Measurements from ENCODE around the gene SPTBN2. TPM values are rescaled to one million over a fixed set of nuclear protein-coding genes. Genes with fewer than 3 reads are reported as not detected.
A peak's percentile ranks its signal among the peaks of the same experiment; 100 is the strongest.

Gene SPTBN2
- total and polyA plus RNA-seq, 2 of the 4 experiments (the other 2 are of a cell fraction): 0.18 to 0.41 TPM

DNA sequence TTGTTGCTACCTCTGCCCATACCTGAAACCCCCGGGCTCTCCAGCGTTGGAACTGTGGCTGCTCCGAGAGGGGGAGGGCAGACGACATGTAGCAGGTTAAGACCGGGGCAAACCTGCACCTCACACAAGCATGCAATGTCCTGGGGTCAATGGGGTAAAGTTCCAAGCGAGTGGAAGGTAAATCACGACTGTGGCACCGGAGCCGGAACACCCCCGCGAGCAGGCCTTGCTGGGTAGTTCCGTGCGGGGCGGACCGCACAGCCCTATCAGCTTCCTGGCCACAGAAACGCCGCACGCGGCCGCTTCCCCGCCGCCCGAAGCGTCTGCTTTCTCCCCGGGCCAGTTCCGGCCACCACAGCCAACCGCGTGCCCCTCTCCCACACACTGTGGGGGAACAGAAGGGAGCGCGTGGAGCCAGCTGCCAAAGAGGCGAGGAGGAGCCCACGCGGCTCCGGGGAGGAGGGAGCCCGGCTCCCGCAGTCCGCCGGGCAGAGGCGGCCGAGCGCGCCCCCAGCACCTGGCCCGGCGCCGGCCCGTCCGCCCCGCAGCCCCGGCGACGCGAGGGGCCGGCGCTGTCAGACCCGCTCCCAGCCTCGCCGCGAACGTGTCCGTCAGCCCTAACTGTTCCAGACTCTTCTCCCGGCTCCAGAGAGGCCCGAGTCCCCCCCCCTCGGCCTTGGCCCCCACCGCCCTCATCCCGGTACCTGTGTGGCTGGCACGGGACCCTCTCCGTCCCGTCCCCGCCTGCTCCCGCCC is 1.6 kb downstream of the SPTBN2 start:
- H3K9me1 ChIP-seq (ENCODE audit: insufficient read depth, low read length): no peaks in the 10 kb centered on the region; the same call in 1 of the 2 replicates
- POLR2A ChIA-PET (ENCODE audit: unreplicated experiment): no interaction called here
- ATAC-seq (ENCODE audit: low read depth) (peak; percentile 75), DNase-seq (peak; percentile 11)
- intact Hi-C loops (cut with micrococcal nuclease): loop anchor here (5.0 kb wide), 1 partner anchor 90 kb away; no protein-coding TSS in a partner anchor
- no peaks in the 10 kb centered on the region for H3K9me3 ChIP-seq (ENCODE audit: control insufficient read depth, insufficient read depth, low read length)
- 0 out of 2 replicates have a peak, but pooled peaks cover 2% of the 10 kb centered on the region for H3K4me1 ChIP-seq (ENCODE audit: control insufficient read depth, insufficient read depth, low read length)
- no peak overlapping the region for H3K9ac ChIP-seq (ENCODE audit: low read depth, low read length)
- 0 out of 2 replicates have a peak, but pooled peaks cover 5% of the 10 kb centered on the region for H4K20me1 ChIP-seq (ENCODE audit: insufficient read depth, low read length)
- dilution Hi-C loops (cut with HindIII; ENCODE audit: low sequenced_read_pairs, unreplicated experiment): no loop called here
- no peak overlapping the region for H2BK120ac ChIP-seq (ENCODE audit: low read depth, low read length)
- no peak overlapping the region for H3K27ac ChIP-seq (ENCODE audit: insufficient read depth, low read length)
- H4K8ac ChIP-seq (ENCODE audit: low read depth in 2 of 2, low read length in 2 of 2): no peak overlapping the region
- no peak overlapping the region for H2BK20ac ChIP-seq (ENCODE audit: low read depth, low read length)
- no peak overlapping the region for H3K14ac ChIP-seq (replicated peaks; ENCODE audit: low read depth, low read length)
- peak overlapping the region; percentile 87 for H2AFZ ChIP-seq (replicated peaks; ENCODE audit: low read length, poor library complexity)
- H2BK15ac ChIP-seq (ENCODE audit: low read depth, low read length): no peak overlapping the region
- H2BK5ac ChIP-seq (ENCODE audit: low read depth, low read length, poor library complexity, severe bottlenecking): no peak overlapping the region
- WGBS, 2 experiments (ENCODE audit: extremely low coverage in 2 of 2, insufficient read length in 1 of 2): 0% methylated on average over 21 of the region's 70 CpGs; no CpG with 5 or more reads in 1 of the 2 experiments
- H3K23ac ChIP-seq (ENCODE audit: low read depth, low read length): 0 out of 2 replicates have a peak overlapping the region, but pooled peaks have one; percentile 4
- H3K4me3 ChIP-seq (ENCODE audit: insufficient read depth, low read depth, low read length): peak overlapping the region; percentile 39
- H3K4ac ChIP-seq (ENCODE audit: low read depth, low read length): no peak overlapping the region
- peaks cover 69% of the 10 kb centered on the region for H3K27me3 ChIP-seq (ENCODE audit: control insufficient read depth, insufficient read depth, low read length)
- no peak overlapping the region for H4K91ac ChIP-seq (ENCODE audit: insufficient read depth, low read depth, low read length)
- peak overlapping the region; percentile 56 for H2AK9ac ChIP-seq (replicated peaks; ENCODE audit: low read depth, low read length, poor library complexity)
- H2AK5ac ChIP-seq (ENCODE audit: low read depth, low read length): no peak overlapping the region
- BruUV-seq (replicated peaks): no TSS peak
- peak overlapping the region; percentile 59 for H3K4me2 ChIP-seq (ENCODE audit: low read depth, low read length)
- H3K18ac ChIP-seq (ENCODE audit: low read depth, low read length): no peak overlapping the region
- CTCF ChIA-PET: no interaction called here
- no peak for TF ChIP-seq MXI1 (IDR thresholded peaks at IDR 0.05; ENCODE audit: borderline replicate concordance, low read depth, low read length)
- TF ChIP-seq, protein P1, sequence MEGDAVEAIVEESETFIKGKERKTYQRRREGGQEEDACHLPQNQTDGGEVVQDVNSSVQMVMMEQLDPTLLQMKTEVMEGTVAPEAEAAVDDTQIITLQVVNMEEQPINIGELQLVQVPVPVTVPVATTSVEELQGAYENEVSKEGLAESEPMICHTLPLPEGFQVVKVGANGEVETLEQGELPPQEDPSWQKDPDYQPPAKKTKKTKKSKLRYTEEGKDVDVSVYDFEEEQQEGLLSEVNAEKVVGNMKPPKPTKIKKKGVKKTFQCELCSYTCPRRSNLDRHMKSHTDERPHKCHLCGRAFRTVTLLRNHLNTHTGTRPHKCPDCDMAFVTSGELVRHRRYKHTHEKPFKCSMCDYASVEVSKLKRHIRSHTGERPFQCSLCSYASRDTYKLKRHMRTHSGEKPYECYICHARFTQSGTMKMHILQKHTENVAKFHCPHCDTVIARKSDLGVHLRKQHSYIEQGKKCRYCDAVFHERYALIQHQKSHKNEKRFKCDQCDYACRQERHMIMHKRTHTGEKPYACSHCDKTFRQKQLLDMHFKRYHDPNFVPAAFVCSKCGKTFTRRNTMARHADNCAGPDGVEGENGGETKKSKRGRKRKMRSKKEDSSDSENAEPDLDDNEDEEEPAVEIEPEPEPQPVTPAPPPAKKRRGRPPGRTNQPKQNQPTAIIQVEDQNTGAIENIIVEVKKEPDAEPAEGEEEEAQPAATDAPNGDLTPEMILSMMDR (conservative IDR thresholded peaks at IDR 0.05; ENCODE audit: low read depth, low read length): no peak
- TF ChIP-seq BHLHE40 (IDR thresholded peaks at IDR 0.05; ENCODE audit: low read depth, low read length): no peak
- no peak for TF ChIP-seq SMC3 (IDR thresholded peaks at IDR 0.05; ENCODE audit: low read depth, low read length)
- no peak for TF ChIP-seq RAD21 (IDR thresholded peaks at IDR 0.05; ENCODE audit: low read length)
- TF ChIP-seq MAZ (IDR thresholded peaks at IDR 0.05; ENCODE audit: borderline replicate concordance, low read depth, low read length): 0 out of 2 replicates have a peak, but pooled peaks have one; percentile 10
- in situ Hi-C loops (cut with MboI; ENCODE audit: low sequenced_read_pairs): no loop called here
- H3K56ac ChIP-seq (ENCODE audit: extremely low read depth, insufficient read depth, low read length): no peak overlapping the region
- no peaks in the 10 kb centered on the region for H3K36me3 ChIP-seq (ENCODE audit: control insufficient read depth, insufficient read depth, low read length)
- H3K79me1 ChIP-seq (ENCODE audit: low read depth in 1 of 2, low read length in 2 of 2): no peaks in the 10 kb centered on the region
- no peak overlapping the region for H4K5ac ChIP-seq (ENCODE audit: low read depth, low read length)
